ENCODE measurements around the gene RBPJ. TPM values are rescaled to one million over a fixed set of nuclear protein-coding genes. Genes with fewer than 3 reads are reported as not detected.

Gene RBPJ
- total RNA-seq, 2 donors from 2014 or later: 32.7 to 37.9 TPM

DNA sequence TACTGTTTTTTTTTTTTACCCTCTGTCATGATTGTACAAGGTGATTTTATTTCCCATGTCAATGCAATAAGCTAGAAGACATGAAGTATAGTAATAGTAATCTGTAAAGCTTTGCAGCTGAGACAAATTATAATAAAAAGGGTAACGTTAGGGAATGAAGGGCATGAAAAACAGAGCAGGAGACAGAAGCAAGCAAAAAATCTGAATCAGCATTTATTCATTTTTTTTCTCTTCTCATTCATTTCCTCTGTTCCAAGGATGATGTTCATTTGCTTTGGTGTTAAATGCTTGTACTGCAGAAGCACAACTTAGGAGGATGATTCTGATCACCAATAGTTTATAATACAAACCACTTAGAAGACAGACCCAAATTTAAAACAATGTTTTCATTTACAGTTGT is 105.1 kb downstream of the RBPJ start:
- intact Hi-C loops (cut with DNase I): no loop called here
- WGBS, 2 donors: 68 to 95% methylated on average over 1 of the region's 1 CpG

DNA sequence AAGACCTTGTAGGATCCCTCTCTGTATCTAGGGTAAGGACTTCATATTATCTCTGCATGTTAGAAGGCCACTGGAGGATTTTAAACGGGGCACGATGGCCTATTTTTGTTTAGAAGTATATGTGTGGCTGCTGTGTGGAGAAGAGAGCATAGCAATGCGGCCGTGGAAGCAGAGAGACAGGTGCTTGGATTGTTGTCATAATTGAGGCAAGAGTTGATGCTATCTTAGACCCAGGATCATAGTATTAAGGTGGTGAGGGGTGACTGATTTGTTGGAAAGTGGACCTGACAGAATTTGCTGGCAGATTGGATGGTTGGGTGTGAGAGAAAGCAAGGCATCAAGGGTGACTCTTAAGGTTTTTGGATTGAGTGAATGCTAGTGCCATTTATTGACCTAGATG is 106.1 kb downstream of the RBPJ start:
- no peak overlapping the region for H3K27ac ChIP-seq
- H3K36me3 ChIP-seq (replicated peaks in 1 of 2; ENCODE audit: insufficient read depth in 1 of 2, low read depth in 2 of 2): no peaks in the 10 kb centered on the region
- 72 to 74% methylated on average over 4 of the region's 4 CpGs for WGBS, 2 donors
- H3K4me3 ChIP-seq: no peak overlapping the region
- no peaks in the 10 kb centered on the region for H3K9me3 ChIP-seq
- H3K4me1 ChIP-seq: peaks cover 45% of the 10 kb centered on the region
- DNase-seq: no peak
- TF ChIP-seq CTCF (IDR thresholded peaks at IDR 0.05): no peak
- TF ChIP-seq POLR2A (IDR thresholded peaks at IDR 0.05): no peak
- H3K27me3 ChIP-seq: no peaks in the 10 kb centered on the region
- ATAC-seq: no peak
- intact Hi-C loops (cut with DNase I): no loop called here

More for the DNA sequence above, 105.1 kb downstream of the RBPJ start:
- DNase-seq (no peak), ATAC-seq (no peak)
- Histone ChIP-seq H3K27ac (no peak overlapping the region), H3K4me1 (peaks cover 42% of the 10 kb centered on the region), H3K36me3 (replicated peaks in 1 of 2; ENCODE audit: insufficient read depth in 1 of 2, low read depth in 2 of 2) (no peaks in the 10 kb centered on the region), H3K27me3 (no peaks in the 10 kb centered on the region), H3K4me3 (no peak overlapping the region), H3K9me3 (no peaks in the 10 kb centered on the region)
- TF ChIP-seq CTCF (IDR thresholded peaks at IDR 0.05): no peak
- TF ChIP-seq POLR2A (IDR thresholded peaks at IDR 0.05): no peak

GRCh38 chr4:26429910-26430309 is 109.1 kb downstream of the RBPJ start:
- 36 to 45% methylated on average over 4 of the region's 4 CpGs for WGBS, 2 donors
- H3K9me3 ChIP-seq: no peaks in the 10 kb centered on the region
- peaks cover 47% of the 10 kb centered on the region for H3K4me1 ChIP-seq
- ATAC-seq (no peak), DNase-seq (no peak)
- no peaks in the 10 kb centered on the region for H3K27me3 ChIP-seq
- intact Hi-C loops (cut with DNase I): no loop called here
- no peak overlapping the region for H3K27ac ChIP-seq
- H3K36me3 ChIP-seq (replicated peaks in 1 of 2; ENCODE audit: insufficient read depth in 1 of 2, low read depth in 2 of 2): no peaks in the 10 kb centered on the region
- H3K4me3 ChIP-seq: no peak overlapping the region
- TF ChIP-seq CTCF (IDR thresholded peaks at IDR 0.05) (no peak), POLR2A (IDR thresholded peaks at IDR 0.05) (no peak)

DNA sequence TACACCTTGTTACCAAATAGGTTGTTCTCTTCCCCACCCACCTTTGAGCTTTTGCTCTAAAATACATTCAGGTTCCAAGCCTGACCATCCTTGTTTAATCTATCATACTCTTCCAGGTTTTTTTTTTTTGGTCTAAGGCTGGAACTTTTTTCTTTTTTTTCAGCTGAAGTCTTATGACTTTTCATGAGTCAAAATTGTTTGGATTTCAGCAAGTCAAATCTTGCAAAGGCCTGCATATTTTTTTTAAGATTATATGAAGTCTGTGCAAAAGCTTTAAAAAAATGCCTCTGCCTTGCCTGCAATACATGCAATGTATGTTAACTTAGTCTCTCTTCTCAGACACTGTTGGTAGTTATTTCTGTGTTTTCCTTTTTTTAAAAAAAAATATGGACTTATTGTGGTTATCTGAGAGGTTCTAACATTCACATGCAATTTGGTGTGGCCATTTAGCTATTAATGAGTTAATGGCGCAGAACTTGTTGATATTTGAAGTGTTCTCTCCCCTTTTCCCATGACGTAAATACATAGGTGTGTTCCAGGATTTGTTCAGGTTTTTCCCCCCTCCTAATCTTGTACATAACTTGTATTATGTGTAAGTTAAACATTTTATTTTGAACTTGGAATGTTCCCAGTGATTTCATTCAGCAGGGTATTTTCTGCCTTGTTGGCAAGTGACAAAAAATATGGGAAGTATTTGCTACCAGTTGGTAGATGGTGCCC is 110.8 kb downstream of the RBPJ start:
- H3K27me3 ChIP-seq: no peaks in the 10 kb centered on the region
- 37 to 55% methylated on average over 2 of the region's 2 CpGs for WGBS, 2 donors
- ATAC-seq (no peak), DNase-seq (no peak)
- H3K27ac ChIP-seq: peak overlapping the region in 2 of 4 donors; percentile 8 to 53
- no peak overlapping the region for H3K4me3 ChIP-seq
- H3K9me3 ChIP-seq: no peaks in the 10 kb centered on the region
- no peaks in the 10 kb centered on the region for H3K36me3 ChIP-seq (replicated peaks in 1 of 2; ENCODE audit: insufficient read depth in 1 of 2, low read depth in 2 of 2)
- TF ChIP-seq POLR2A (IDR thresholded peaks at IDR 0.05): no peak
- no peak for TF ChIP-seq CTCF (IDR thresholded peaks at IDR 0.05)
- H3K4me1 ChIP-seq: peaks cover 37% of the 10 kb centered on the region
- intact Hi-C loops (cut with DNase I): no loop called here

DNA sequence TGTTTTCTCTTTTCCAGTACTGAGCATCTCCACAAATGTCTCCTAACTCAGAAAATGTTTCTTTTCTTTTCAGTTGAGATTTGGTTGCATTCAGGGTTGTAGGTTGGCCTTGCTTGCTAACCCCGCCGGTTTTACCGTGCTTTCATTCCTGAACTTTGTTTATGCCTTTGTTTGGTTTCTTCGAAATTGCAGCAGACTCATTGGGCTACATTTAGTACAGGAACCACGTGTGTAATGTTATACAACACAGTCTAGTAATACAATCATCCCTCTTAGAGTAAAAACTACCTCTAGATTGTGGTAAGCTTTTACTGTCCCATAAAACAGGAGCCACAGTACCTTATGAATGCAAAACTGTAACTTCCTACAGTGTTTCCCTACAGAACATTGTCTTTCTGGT is 111.6 kb downstream of the RBPJ start:
- ATAC-seq: no peak
- Histone ChIP-seq H3K4me1 (peaks cover 32% of the 10 kb centered on the region), H3K4me3 (no peak overlapping the region), H3K27ac (peak overlapping the region in 3 of 4 donors; percentile 1 to 53 (median 8)), H3K9me3 (no peaks in the 10 kb centered on the region), H3K36me3 (replicated peaks in 1 of 2; ENCODE audit: insufficient read depth in 1 of 2, low read depth in 2 of 2) (no peaks in the 10 kb centered on the region), H3K27me3 (no peaks in the 10 kb centered on the region)
- WGBS, 2 donors: 23 to 36% methylated on average over 5 of the region's 5 CpGs
- DNase-seq: no peak
- TF ChIP-seq CTCF (IDR thresholded peaks at IDR 0.05) (no peak), POLR2A (IDR thresholded peaks at IDR 0.05) (no peak)
- intact Hi-C loops (cut with DNase I): no loop called here

Data from body of pancreas (tissue), 4 donors.